BE2C (cell line): Measurements from ENCODE around the gene CLDN16.
A peak's percentile ranks its signal among the peaks of the same experiment; 100 is the strongest.

Source experiments
- DNase-seq: peaks from one replicate; pipeline ENCODE4 v3.0.0-alpha.2; 2020
- H3K27me3 ChIP-seq: fragments of 250-450 bp; sonication (Bioruptor Pico); 2 replicates; pipeline ENCODE4 v1.5.1; 2020; ENCODE audit warnings: mild to moderate bottlenecking
- H3K36me3 ChIP-seq: fragments of 250-450 bp; sonication (Bioruptor Pico); 2 replicates; pipeline ENCODE4 v1.5.1; 2020; ENCODE audit warnings: mild to moderate bottlenecking
- H3K4me1 ChIP-seq: fragments of 250-450 bp; sonication (Bioruptor Pico); 2 replicates; pipeline ENCODE4 v1.5.1; 2020
- H3K4me3 ChIP-seq: 2 replicates; pipeline ENCODE4 v1.5.1; 2011; ENCODE audit warnings: low read depth, low read length
- H3K9me3 ChIP-seq: fragments of 250-450 bp; sonication (Bioruptor Pico); 2 replicates; pipeline ENCODE4 v1.5.1; 2020
- TF ChIP-seq, protein P1 (sequence below): IDR thresholded peaks from 2 replicates; pipeline ENCODE4 v1.5.1; 2012; ENCODE audit warnings: mild to moderate bottlenecking, low read depth, low read length

Gene CLDN16

DNA sequence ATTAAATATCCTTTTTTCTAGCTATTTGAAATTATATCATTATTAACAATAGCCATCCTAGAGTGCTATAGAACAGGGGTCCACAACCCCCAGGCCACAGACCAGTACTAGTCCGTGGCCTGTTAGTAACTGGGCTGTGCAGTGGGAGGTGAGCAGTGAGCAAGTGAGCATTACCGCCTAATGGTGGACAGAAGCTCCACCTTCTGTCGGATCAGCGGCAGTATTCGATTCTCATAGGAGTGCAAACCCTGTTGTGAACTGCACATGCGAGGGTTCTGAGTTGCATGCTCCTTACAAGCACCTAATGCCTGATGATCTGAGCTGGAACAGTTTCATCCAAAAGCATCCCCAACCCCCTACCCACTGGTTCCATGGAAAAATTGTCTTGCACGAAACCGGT is 11.7 kb downstream of the CLDN16 start:
- no peak for DNase-seq
- Histone ChIP-seq H3K9me3 (no peaks in the 10 kb centered on the region), H3K4me1 (no peaks in the 10 kb centered on the region), H3K27me3 (no peaks in the 10 kb centered on the region), H3K36me3 (no peaks in the 10 kb centered on the region), H3K4me3 (no peak overlapping the region)
- TF ChIP-seq, protein P1, sequence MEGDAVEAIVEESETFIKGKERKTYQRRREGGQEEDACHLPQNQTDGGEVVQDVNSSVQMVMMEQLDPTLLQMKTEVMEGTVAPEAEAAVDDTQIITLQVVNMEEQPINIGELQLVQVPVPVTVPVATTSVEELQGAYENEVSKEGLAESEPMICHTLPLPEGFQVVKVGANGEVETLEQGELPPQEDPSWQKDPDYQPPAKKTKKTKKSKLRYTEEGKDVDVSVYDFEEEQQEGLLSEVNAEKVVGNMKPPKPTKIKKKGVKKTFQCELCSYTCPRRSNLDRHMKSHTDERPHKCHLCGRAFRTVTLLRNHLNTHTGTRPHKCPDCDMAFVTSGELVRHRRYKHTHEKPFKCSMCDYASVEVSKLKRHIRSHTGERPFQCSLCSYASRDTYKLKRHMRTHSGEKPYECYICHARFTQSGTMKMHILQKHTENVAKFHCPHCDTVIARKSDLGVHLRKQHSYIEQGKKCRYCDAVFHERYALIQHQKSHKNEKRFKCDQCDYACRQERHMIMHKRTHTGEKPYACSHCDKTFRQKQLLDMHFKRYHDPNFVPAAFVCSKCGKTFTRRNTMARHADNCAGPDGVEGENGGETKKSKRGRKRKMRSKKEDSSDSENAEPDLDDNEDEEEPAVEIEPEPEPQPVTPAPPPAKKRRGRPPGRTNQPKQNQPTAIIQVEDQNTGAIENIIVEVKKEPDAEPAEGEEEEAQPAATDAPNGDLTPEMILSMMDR: no peak

DNA sequence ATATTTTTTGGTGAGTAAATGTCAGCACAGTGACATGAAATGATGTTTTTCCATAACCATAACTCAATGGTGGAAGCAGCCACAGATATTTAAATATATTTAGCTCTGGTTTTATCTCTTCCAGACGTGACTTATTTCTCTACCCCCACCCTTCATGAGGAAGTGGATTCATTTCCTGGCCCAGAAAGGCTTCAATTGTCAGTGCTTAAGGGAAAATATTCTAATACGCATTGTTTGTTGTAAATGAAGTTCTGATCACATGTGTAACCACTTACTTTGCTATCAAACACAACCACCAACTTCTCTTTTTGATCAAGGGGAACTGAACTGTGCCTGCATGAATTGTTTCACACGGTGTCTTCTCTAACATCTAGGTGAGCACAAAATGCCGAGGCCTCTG is 14.0 kb downstream of the CLDN16 start:
- DNase-seq: no peak
- Histone ChIP-seq H3K9me3 (no peaks in the 10 kb centered on the region), H3K27me3 (no peaks in the 10 kb centered on the region)

DNA sequence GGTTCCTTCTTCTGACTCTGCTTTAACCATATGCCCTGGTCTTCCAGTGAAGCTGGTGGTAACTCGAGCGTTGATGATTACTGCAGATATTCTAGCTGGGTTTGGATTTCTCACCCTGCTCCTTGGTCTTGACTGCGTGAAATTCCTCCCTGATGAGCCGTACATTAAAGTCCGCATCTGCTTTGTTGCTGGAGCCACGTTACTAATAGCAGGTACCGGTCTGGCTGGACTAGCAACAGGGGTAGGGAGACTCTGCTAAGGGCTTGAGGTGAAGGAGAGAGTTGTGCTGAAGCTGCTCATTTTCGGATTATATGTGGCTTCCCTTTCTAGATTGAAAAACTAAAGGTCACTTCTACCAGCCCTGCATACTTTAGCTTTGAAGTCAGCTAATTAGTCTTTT is 16.8 kb downstream of the CLDN16 start:
- no peak for DNase-seq
- TF ChIP-seq, protein P1: no peak
- H3K4me3 ChIP-seq: no peak overlapping the region

More for the DNA sequence above, 14.0 kb downstream of the CLDN16 start:
- H3K4me1 ChIP-seq: no peaks in the 10 kb centered on the region
- no peak overlapping the region for H3K4me3 ChIP-seq
- TF ChIP-seq, protein P1: no peak
- no peaks in the 10 kb centered on the region for H3K36me3 ChIP-seq

DNA sequence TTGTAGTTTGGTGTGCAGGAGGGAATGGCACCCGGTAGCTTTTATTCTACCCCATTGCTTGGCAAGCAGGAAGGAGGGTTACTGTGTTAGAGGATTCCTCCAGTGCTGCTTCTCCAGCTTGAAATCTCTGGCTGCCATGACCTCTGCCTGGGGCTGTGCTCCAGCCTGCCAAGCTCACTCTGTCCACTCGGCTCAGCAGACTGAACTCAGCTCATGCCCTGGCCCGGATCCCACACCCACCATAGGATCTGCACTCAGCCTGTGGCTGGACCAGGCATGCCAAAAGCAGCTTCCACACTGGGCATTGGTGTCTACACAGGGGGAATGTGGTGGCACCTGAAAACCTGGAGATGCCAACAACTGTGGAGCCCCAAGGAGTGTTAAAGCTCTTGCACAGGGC is 26.3 kb downstream of the CLDN16 start:
- no peaks in the 10 kb centered on the region for H3K27me3 ChIP-seq
- no peaks in the 10 kb centered on the region for H3K4me1 ChIP-seq
- no peak for DNase-seq
- no peaks in the 10 kb centered on the region for H3K36me3 ChIP-seq
- H3K9me3 ChIP-seq: no peaks in the 10 kb centered on the region
- TF ChIP-seq, protein P1: no peak
- no peak overlapping the region for H3K4me3 ChIP-seq

More for the DNA sequence above, 16.8 kb downstream of the CLDN16 start:
- Histone ChIP-seq H3K27me3 (no peaks in the 10 kb centered on the region), H3K4me1 (no peaks in the 10 kb centered on the region), H3K36me3 (no peaks in the 10 kb centered on the region), H3K9me3 (no peaks in the 10 kb centered on the region)

DNA sequence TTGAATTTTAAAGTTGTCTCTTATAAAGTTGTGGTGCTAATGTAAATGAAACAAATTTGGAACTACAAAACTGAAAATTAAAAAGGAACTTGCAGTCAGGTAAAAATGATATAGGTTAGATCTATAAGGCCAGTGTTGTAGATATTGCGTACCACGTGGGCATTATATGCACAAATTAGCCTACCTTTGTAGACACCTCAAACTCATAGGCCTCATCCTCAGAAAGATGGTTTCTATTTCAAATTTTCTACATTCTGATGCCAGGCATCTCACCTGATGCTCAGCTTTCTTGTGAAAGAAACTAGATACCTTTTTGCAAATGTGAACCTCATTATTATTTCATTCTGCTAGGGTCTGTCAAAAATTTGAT is 36.1 kb downstream of the CLDN16 start:
- TF ChIP-seq, protein P1: no peak
- Histone ChIP-seq H3K36me3 (no peaks in the 10 kb centered on the region), H3K4me1 (no peaks in the 10 kb centered on the region), H3K4me3 (no peak overlapping the region), H3K27me3 (no peaks in the 10 kb centered on the region), H3K9me3 (no peaks in the 10 kb centered on the region)
- DNase-seq: no peak

DNA sequence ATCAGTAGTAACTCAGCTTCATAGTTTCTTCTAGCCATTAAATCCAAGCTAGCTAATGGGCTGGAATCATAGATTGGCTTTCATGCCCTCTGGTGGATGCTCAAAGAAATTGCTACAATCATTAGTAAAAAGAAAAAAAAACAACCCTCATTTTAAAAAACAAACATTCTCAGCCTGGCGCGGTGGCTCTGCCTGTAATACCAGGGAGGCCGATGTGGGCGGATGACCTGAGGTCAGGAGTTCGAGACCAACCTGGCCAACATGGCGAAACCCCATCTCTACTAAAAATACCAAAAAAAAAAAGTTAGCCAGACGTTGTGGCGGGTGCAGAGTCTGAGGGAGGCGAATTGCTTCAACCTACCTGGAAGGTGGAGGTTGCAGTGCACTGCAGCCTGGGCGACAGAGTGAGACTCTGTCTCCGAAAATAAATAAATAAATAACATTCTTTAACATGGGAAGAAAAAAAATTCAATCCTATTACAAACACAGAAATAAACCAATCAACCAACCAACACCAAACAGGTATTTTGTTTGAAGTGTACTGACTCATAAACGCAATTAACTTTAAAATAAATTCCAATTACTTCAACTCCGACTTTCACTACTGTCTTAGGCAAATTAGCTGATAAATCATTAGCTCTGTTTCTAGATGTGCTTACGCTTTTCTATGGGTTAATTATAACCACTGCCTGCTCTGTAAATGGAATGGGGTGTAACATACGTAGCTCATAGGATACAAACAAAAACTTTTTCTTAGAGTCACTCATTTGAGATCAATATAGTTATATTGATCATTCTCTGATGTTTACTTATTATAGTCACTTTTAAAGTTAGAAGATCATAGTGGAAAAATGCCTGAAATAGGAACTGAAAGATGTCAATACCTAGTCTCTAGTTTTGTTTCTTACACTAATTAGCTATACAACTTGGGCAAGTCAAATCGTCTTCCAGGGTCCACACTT is 36.8 kb downstream of the CLDN16 start:
- no peaks in the 10 kb centered on the region for H3K36me3 ChIP-seq
- no peak overlapping the region for H3K4me3 ChIP-seq
- peak; percentile 40 for DNase-seq
- no peaks in the 10 kb centered on the region for H3K4me1 ChIP-seq
- H3K27me3 ChIP-seq: no peaks in the 10 kb centered on the region
- TF ChIP-seq, protein P1: peak; percentile 75
- no peaks in the 10 kb centered on the region for H3K9me3 ChIP-seq
